NCI-H1092 treated with DMSO at 0.1 percent for 48 hours (cell line): ENCODE data around the gene SGIP1.
A peak's percentile ranks its signal among the peaks of the same experiment; 100 is the strongest.

Experiments
- DNase-seq: peaks from one replicate; lab custom pipeline; 2025; lab: John Stamatoyannopoulos, UW

The SGIP1 gene

DNA sequence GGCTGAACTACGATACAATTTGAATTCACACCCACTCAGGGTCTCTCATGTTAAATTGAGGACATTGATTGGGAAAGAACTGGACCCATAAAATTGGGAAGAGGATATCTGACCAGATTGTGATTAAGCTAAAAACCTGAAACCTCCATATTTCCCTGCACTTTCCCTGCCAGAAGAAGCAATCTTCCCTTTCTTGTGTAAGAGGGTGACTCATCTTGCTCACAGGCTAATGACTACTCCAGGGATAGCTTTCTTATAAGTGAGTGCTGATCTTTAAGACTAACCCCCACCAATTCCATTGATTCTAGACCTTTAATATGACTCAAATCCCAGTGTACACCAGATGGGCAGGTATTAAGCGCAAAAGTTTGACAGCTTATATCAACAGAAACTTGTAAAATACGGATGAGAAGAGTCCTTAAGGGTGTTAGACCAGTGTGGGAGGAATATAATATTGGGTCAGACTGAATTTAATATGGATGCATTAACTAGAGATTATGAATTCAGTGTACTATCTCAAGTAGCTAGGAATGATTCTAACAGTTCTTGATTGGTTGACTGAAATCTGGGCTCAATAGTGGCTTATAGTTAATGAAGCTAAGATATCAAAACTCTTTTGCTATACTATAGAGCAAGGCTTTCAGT, 12.1 kb upstream of the SGIP1 start:
- no peak for DNase-seq

DNA sequence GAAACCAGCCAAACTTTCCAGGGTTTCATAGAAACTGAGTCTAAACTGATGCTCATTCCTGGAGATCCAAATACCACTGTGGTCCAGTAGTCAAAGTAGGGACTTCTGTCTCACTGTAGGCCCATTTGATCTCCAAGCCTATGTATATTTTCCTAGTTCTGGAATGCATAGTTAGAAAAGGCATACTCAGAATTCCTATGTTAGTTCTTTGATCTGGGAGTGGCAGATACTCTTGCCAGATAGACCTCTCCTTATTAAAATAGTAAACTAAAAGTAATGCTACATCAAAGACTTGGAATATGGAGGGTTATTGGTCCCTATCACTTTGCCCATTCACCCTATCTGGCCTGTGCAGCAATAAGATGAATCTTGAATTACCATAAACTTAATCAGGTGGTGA, 10.4 kb upstream of the SGIP1 start:
- no peak for DNase-seq

DNA sequence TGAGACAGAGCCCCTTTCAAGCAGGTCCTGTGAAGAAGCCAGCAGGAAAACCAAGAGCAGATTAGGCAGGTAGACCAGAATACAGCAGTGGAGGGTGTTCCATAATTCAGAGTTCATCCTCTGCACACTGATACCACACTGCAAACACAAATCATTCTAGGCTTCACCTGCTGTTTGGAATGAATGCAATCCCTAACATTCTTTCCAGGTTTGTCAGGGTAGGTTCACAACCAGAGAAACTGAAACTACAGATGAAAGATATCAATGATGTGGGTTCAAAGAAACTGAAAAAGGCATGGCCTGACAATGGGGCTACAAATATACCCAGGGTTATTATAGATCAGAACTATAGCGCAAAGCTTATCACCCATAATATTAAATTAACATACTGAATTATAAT, 8.9 kb upstream of the SGIP1 start:
- no peak for DNase-seq

DNA sequence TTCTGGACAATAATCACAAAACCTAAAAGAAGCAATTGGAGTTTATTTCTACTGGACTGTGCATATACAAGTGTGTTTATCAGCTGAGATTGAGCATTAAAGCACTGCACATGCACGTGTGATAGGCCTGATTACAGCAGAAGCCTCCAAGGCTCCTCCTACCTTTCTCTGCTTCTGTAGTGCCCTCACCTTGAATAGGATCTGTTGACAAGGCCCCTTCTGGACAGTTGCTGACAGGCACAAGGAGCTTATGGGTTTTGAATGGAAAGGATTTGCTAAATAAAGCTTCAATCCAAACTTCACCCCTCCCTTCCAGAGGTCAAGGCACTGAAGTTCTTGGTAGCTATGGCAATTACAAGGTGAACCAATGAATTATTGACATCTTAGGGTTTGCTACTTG, 7.9 kb upstream of the SGIP1 start:
- no peak for DNase-seq

DNA sequence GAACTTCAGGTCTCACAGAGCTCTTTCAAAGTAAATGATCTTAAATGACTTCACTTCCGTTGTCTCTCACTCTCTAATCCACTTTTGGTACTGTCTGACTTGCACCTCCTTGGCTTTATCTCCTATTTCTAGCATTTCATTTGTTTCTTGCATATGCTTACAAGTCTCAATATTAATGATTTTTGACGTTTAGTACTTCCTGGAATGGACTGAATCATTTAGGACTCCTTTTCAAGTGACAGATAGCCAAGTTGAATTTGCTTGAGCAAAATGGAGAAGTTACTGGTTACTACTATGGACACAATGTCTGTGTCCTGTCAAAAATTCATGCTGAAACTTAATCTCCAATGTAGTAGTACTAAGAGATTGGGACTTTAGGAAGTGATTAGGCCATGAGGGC, 7.0 kb upstream of the SGIP1 start:
- no peak for DNase-seq

DNA sequence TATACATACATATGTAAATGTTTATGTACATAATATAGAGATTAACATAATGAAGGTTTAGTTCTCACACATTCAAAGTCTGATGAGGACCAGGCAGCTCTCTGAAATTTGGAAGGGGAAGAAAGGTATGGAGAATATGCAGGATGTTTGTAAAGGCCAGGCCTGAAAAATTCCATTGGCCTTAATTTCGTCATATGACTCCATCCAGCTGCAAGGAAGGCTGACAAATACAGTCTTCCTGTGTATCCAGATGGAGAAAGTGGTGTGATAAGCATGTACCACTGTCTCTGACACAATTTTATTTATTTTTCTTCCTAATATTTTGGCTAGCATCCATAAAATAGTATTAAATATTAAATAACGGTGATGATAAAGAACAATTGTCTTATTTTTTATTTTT, 6.3 kb upstream of the SGIP1 start:
- DNase-seq, result no peak

DNA sequence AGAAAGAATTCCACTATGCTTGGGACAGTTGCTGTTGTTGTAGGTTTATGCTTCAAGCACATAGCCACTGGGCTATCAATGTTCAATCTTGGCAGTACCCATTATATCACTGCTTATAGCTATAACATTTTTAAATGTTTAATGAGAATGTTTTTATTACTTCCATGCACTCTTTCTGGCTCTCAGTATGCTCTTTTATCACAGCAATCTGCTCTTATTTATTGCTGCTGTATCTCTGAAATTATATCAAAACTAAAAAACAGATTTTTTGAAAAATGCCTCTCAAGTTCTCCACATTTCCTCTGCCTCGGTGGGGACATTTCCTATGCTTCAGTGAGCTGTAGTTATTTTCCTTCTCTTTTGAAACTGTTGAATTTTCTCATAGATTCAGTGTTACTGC, 5.4 kb upstream of the SGIP1 start:
- DNase-seq, result no peak

DNA sequence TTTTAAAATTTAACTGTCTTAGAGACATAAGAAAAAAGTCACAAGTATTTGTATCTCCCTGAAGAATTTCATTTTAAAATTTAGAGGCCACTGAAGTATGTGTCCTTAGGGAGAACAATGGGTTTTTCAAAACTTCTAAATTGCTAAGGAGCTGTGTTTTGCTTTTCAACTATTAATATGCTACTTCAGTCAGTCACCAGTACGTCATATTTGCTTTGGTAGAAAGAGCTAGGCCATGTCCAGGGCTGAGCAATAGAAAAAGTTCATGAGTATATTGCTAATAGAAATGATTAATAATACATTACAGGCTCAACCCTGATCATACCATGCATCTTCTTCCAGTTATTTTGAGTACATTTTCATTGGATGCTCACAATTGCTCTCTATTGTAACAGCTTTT, 1.7 kb upstream of the SGIP1 start:
- no peak for DNase-seq

DNA sequence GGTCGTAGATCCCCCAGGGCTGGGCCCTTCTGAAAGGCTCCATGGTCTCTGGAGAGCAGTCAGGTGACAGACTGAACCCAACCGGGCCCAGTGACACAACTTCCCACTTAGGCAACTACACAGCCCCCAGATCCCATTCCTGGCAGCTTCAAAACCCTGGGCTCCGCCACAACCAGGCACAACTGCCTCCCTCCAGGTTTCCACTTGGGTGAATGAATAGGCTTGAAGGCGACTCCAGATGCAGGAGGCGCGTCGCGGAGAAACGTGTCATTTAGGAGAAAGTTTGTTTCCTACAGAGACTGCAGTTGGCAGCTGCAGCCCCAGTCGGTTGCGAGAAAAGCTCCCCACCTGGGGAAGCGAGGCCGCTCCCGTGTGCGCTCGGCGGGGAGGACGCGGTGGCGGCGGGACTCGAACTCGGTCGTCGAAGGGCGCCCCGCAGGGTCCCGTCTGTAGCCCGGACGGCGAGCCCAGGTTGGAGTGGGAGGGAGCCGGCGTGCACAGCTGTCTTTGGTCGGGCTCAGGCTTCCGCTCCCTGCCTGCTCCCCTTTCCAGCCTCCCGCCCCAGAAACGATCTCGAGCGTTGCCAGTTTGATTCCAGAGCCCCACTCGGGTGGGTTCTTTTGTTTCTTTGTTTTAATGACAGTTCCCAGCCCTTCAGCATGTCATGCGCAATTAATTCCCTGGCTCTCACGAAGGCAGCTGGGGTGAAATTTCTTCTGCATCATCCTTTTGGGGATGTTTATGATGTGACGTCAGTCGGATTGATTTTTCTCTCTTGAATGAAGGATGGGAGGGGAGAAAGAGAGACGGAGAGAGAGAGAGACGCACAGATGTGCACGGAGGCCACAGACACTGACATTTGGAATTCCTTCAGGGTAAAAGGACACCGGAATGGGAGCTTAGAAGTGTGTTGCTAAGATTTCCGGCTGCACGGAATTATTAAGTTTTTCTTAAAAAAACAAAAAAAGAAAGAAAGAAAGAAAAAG, 862 bp upstream of the SGIP1 start:
- DNase-seq, result peak; percentile 77

DNA sequence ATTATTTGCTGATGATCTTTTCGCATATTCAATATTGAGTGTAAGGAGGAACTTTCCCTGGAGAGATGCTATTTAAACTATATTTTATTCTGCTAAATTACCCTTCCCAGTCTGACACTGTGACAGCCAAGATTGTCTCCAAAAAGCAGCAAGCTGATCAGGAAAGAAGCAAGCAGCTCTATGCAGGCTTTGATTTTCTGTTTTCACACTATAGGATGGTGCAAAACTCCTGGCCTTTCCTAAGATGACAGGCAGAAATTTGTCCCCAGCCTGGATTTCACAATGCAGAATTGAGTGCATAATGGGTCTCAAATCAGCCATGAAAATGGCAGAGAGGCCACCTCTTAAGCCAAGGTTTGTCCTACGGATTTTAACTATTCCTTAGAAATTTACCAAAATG, 1.1 kb downstream of the SGIP1 start:
- DNase-seq, result no peak

DNA sequence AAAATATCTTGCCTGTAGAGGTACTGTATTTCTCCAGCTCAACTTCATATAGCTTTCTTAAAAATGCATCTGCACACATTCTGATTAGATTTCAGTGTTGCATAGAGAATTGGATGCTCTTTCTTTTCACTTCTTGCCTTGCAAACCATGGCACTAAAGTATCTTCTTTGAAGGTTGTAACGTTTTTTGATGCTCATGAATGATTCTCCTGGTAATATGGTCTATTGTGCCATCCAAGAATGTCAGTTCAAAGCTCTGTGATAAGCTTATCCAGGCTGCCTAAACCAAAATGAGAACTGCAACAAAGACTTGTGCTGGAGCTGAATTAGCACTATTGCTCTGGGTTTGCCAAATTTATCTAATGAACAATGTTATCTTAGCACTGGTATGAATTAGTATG, 1.9 kb downstream of the SGIP1 start:
- peak; percentile 17 for DNase-seq

DNA sequence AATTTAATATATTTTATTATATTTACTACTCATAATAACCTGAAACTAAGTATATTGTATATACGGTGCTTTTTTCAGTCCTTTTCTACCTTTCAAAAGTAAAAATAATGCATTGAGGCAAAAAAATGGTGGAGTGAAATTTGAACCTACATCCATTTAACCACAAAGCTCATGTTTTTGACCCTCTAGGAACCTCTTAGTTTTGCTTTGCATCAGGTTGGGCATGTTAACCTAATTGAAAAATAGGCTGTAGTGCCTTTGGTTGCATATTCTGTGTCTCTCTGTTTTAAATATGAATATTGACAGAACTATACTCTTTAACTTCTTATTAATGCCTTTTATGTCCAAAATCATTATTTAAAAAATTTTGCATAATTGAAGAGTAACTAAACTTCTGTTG, 3.8 kb downstream of the SGIP1 start:
- DNase-seq, result no peak

DNA sequence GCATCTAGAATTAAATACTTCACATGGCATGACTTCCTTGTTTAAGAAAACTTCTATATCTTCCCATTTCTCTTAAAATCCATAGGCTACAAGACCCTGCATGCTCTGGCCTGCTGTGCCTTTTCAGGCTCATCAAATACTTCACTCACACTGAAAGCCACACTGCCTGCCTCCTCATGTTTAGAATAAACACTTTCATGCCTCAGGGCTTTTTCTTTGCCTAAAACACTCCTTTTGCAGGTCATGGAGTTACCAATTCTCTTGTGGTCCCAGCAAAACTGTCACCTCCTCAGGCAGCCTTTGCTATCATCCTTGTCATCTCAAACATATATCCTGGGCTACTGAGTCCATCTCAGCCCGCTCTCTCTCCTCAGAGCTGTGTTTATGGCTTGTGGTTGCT, 5.5 kb downstream of the SGIP1 start:
- no peak for DNase-seq

DNA sequence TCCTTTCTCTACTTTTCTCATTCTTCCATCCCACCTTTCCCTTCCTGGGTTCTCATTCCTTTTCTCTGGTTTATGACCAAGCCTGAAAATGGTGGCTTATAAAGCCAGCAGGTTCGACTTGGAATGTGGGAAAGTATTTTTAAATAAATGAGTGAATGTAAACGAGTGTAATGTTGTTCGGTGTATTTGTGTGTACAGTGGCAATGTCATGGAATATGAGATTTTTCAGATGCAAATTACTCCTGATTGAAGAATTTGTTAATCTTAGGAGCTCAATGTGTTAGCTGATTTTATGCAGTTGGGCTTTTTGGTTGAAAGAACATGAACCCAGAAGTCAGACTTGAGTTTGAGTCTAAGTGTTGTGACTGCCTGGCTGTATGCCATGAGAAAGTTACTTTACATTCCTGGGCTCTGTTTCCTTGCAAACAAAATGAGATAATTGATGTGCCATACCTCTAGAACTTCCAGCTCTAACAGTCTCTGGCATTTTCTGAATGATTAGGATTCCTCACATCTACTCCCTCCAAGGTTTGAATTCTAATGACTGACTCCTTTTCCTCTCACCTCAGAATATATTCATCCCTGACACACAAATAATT, 6.6 kb downstream of the SGIP1 start:
- no peak for DNase-seq

DNA sequence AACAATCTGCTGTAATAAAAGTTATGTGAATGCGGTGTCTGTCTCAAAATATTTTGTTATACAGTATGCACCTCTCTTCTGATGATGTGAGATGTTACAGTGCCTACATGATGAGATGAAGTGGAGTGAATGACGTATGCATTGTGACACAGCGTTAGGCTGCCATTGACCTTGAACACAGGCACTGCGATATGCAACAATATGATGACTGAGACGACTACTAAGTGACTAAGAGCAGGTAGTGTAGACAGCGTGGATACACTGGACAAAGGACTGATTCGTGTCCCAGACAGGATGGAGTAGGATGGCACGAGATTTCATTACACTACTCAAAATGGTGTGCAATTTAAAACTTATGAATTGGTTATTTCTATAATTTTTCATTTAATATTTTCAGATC, 8.4 kb downstream of the SGIP1 start:
- peak; percentile 50 for DNase-seq

DNA sequence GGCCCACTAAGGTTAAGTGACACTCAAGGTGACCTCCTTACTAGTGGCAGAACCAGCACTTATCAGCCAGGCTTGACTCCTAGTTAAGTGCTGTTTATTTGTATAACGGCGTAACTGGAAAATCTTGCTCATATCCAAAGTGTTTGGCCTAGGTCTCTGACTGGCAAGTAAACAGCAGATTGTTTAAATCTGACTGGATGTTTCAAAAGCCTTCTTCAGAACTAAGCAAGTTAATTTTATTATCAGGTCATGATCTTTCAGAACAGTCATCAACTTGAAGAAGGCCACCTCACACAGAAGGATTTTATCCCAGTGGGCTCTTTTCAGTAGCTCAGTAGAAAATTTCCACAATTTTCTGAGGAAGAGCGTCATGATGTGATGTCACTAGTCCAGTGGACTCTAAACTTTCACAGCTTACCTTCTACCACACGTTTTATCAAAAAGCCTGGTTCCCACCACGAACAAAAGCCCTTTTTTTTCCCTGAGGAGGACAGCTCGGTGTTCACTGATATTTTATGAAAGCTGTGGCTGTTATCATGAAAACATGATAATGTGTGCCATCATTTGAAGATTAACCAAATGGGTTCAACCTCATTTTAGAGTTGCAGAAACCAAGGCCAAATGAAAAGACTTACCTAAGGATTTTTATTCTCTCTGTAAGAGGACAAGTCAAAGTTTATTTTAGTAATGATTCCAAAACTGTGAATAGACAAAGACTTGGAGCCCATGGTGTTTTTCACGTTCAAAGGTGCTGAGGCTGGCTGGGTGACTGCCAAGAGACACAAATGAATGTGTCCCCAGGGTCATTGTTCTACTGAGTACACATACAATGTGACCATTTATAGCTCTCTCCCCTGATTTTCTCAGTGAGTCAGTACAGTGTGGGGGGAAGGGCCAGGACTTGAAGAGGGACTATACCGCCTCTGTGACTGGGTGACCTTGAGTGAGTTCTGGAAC, 9.1 kb downstream of the SGIP1 start:
- peak; percentile 92 for DNase-seq

DNA sequence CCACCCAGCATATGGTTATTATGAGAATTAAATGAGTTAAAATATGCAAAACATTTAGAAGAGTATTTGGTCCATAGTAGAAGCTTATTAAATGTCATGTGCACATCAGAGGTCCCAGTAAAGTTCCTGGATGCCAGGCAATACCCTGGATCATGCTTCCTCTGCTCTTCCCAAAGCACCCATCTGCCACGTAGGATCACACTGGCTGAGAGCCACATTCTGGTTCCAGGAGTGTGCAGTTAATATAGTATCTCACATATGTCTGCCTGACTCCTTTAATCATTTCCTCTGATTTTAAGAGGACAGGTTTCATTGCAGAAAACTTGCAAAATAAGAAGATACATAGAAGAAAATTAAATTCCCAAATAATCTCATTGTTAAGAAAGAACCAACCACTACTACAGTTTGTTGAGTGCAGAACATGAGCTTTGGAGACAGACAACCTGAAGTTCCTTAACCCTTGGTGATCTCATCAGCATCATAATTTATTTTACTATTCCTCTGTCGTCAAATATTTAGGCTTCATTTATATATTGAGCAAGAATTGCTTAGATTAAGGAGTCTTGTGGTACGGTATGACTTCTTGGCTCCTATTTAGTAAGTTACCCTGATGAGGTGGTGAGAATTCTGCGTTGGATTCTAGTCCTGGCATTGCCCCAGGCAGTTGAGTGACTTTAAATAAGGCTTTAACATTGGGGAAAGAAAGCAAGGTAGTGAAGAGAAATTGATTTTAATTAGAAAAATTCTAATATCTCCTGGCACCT, 12.3 kb downstream of the SGIP1 start:
- DNase-seq, result peak; percentile 14

DNA sequence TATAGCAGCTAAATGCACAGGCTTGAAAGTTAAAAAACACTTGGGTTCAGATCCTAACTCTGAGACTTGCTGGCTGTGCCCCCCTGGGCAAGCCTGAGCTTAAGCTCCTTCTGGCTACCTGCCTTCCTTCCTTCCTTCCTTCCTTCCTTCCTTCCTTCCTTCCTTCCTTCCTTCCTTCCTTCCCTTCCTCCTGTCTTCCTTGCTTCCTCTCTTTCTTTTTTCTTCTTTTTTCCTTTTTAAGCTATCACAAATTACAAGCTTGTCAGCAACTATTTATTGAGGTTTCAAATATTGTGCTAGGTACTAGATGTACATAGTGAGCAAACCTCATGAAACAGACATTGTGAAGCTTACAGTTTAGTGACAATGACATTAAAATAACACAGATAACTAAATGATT, 15.1 kb downstream of the SGIP1 start:
- no peak for DNase-seq

DNA sequence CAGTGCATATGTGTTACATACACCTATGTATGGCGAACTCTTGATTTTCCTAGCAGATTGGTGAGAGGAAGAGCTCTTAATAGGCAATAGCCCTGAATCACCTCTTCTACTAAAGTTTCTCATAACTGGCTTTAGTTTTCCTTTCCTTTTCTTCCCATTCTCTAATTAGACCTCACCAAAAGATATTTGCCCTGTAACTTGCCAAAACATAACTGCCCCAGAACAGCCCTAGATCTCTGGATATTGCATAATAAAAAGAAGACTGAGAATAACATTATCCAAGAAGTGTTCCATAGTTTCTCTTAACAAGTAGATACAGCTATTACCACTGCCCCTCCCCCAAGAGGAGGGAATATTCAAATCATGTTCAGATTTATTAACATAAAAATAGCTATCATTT, 16.3 kb downstream of the SGIP1 start:
- no peak for DNase-seq

DNA sequence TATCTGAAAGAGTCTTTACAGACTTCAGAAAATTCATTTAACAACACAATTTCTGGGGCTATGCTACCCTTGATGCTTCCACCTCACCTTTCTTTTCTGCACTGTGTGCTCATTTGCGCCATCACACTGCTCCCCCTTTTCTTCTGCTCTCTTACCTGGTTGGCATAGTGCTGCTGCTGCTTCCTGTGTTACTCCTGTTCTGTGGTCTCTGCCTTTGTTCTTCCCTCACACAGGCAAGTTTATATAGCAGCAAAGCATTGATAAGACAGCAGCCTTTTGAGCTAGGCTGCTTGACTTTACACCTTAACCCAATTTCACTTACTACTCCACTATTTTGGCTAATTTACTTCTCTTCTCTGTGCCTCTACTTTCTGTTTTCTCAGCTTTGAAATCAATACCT, 18.3 kb downstream of the SGIP1 start:
- no peak for DNase-seq

DNA sequence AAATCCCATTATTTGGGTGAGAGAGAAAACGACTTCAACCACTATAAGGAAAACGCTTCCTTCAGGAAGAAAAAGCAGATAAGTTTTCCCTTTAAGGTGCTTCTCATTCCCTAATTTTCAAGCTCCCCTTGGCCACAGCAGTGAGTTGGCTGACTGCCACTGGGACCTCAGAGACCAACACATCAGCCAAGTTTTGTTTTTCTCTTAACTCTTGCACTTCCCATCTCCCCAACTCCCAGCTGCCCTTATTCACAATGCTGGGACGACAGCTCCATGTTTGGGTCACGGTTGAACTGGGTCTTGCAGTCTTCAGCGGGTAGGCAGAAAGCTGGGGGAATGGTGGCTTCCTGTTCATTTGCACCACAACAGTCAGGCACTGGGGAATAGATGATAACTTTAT, 18.9 kb downstream of the SGIP1 start:
- DNase-seq, result no peak
